Neural progenitor cell (in vitro differentiated cells): ENCODE measurements around the gene MOCOS.

Source experiments
- EZH2 ChIP-seq: fragments of 200-600 bp; sonication (generic); IDR thresholded peaks from 2 replicates; pipeline ENCODE4 v1.6.1; 2017; ENCODE audit warnings: antibody characterized with exemption, mild to moderate bottlenecking, moderate library complexity
- EZH2phosphoT487 ChIP-seq: fragments of 200-600 bp; sonication (generic); IDR thresholded peaks from 2 replicates; pipeline ENCODE4 v1.6.1; 2017; ENCODE audit warnings: antibody characterized with exemption
- TF ChIP-seq, protein P1 (sequence below): fragments of 200-600 bp; sonication (generic); IDR thresholded peaks from 2 replicates; pipeline ENCODE4 v1.5.1; 2017; ENCODE audit warnings: antibody characterized with exemption, mild to moderate bottlenecking

DNA sequence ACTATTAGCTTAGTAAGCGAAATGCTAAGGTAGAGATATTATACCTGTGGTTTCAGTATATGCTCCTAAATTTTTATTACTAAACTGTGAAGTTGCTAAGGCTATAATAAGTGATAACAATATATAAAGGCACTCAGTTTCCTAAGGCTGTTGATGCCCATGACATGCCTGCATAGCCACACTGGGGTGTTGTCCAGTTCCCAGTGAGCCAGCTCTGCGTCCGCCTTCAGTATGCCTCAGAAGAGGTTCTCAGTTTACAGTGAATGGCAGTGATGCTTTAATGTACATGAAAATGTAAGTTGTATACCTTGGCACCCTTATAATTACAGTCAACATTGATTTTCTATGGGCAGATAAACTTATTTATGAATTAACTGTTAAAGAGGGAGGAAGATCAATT, 117.4 kb downstream of the MOCOS start:
- TF ChIP-seq, protein P1, sequence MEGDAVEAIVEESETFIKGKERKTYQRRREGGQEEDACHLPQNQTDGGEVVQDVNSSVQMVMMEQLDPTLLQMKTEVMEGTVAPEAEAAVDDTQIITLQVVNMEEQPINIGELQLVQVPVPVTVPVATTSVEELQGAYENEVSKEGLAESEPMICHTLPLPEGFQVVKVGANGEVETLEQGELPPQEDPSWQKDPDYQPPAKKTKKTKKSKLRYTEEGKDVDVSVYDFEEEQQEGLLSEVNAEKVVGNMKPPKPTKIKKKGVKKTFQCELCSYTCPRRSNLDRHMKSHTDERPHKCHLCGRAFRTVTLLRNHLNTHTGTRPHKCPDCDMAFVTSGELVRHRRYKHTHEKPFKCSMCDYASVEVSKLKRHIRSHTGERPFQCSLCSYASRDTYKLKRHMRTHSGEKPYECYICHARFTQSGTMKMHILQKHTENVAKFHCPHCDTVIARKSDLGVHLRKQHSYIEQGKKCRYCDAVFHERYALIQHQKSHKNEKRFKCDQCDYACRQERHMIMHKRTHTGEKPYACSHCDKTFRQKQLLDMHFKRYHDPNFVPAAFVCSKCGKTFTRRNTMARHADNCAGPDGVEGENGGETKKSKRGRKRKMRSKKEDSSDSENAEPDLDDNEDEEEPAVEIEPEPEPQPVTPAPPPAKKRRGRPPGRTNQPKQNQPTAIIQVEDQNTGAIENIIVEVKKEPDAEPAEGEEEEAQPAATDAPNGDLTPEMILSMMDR: no peak
- TF ChIP-seq EZH2phosphoT487: no peak
- TF ChIP-seq EZH2: no peak
